ENCODE measurements around the gene EFHC1.

EFHC1 gene

GRCh38 chr6:52503323-52503747, 83.2 kb downstream of the EFHC1 start:
- DNase-seq (ENCODE audit: low spot score) = peak; percentile 6

GRCh38 chr6:52503851-52504781, 84.0 kb downstream of the EFHC1 start:
- peak; percentile 87 for DNase-seq (ENCODE audit: low spot score)

GRCh38 chr6:52504782-52505136, 84.6 kb downstream of the EFHC1 start:
- DNase-seq (ENCODE audit: low spot score) = peak; percentile 28

DNA sequence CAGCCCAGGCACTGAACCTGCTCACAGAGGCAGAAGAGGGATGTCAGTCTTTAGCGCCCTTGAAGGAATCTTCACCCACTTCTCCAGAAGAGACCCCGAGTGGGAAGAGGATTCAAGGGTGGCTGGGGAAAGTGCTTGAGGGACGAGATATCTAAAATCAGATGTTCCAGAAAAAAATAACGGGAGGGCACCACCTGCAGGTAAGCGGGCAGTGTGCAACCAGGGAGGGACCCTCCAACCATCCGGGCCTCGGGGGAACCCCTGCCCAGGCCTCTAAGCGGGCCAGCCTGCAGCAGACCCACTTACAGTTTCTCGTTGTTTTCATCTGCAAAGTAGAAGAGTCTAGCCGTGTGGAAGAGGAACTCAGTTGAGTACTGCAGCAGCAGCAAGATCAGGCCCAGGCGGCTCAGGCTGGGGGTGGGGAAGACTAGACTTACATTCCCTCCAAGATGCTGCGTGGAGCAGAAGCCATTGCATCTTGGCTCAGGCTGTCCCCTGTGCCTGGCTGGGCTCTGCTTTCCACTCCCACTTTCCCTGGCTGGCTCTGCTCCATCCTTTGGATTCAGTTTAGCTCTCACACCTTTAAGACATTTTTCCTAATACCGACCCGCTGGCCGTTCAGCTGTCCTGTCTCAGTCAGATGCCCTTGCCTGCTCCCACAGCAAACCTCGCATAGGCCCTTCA, 85.7 kb downstream of the EFHC1 start:
- DNase-seq (ENCODE audit: low spot score) = no peak

DNA sequence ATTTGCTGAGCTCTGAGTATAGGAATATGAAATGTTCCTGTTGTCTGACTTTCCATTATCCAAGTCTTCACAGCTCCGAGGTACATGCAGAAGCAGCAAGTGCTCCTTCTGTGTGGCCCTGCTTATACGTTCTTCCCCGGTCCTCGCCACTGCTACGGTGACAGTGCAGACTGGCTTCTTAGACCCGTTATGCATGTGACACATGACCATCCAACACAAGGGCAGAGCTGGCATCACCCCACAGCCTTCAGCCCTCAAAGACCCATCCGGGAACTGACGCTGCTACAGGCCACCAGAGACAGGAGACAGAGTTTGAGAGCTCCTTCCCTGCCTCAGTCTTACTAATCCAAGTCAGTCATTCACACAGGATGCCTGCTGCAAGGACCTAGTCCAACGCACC, 86.3 kb downstream of the EFHC1 start:
- no peak for DNase-seq (ENCODE audit: low spot score)

DNA sequence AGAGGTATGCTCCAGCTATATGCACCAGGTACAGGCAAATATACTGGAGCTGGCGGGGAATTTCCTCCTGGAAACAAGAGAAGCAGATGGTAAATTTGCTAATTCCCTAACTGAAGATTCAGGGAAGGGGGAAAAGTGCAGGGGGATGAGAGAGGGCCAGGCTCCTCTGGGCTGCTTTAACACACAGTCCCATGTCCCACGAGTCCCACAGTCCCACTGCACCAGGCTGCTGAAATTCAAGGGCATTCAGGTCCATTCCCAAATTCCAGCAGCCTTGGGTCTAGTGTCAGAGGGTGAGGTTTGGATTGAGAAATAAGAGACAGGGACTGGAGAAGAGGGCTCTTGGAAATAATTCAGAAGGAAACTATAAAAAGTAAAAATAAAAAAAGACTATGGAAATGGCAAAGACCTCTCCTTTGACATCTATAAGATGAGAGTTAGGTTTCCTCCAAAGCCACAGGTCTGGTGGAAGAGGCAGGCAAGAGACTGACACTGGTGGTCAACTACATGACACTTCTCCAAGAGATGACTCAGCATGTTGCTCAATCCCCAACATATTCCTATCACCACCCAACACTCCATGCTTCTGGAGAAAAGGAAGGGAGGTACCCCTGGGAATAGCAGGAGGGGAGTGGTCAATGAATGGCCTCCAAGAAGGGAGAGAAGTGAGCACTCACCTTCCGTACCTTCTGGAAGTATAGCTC, 87.6 kb downstream of the EFHC1 start:
- no peak for DNase-seq (ENCODE audit: low spot score)

DNA sequence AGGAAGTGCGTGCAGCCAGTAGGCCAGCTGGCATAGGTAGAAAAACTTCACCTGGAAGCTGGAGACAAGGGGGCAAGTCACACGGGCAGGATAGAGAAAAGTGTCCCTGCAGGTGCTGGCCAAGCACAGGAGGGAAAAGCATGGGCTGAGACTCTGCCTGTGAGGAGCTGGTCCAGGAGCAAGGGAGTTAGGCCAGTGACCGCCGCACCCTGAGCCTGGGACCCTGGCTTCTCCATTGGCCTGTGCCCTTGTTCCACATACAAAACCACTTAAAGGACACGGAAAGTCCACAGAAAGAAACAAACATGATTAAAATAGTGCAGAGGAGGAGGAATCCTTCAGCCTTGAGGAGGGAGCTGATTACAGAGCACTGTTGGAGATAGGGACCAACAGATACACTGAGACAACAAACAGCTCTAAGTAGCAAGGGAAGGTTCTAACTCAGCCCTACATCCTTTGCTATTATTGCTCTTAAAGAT, 88.2 kb downstream of the EFHC1 start:
- DNase-seq (ENCODE audit: low spot score) = no peak

GRCh38 chr6:52509281-52510212, 89.4 kb downstream of the EFHC1 start:
- no peak for DNase-seq (ENCODE audit: low spot score)

DNA sequence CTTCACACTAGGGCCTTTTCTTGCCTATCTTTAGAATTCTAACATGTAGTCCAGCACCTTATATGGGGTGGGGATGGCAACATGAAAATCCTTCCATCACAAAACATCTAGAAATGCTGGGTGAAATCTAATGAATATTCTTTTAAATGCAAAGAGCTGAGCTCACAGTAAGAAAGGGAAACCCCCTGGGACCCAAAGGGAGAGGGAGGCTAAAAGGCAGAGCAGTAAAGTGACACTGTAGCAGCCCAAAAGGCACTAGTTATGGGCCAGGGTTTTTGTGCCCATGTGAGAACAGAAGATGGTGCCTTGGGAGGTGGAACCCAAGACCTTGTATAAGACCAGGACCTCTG, 90.0 kb downstream of the EFHC1 start:
- DNase-seq (ENCODE audit: low spot score) = no peak

DNA sequence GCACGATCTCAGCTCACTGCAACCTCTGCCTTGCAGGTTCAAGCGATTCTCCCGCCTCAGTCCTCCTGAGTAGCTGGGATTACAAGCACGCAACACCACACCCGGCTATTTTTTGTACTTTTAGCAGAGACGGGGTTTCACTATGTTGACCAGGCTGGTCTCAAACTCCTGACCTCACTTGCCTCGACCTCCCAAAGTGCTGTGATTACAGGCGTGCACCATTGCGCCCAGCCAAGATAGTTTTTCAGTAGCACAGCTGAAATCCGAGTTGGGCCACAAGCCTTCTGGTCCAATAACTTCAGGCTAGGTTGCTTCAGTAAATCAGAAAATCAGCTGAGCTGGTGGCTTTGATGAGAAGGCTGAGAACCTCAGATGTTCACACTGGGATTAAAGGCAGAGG, 91.0 kb downstream of the EFHC1 start:
- DNase-seq (ENCODE audit: low spot score) = no peak

DNA sequence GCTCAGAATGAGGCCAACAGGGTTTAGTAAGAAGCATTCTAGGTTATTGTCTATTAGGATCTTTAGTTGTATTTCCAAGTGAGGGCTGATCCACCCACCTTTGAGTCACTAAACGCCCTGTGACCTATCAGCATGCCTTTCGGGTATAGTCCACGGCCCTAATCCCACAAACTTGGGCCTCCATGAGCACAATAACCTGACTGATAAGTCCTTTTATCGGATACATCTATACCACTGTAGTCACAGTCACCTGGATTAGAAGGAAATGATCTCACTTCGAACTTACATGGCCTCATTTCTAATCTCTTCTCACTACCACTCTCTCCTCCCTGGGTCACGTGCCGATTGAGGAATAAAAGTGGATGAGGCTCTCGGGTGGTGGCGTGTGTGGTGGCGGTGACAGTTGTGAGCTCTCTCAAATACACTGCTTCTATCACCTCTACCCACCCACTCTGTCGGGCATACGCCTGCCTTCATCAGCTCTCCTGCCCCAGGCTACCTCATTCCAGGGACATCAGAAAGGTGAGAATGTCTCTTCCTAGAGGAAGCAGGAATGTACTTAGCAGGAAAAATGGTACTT, 91.5 kb downstream of the EFHC1 start:
- DNase-seq (ENCODE audit: low spot score) = no peak

DNA sequence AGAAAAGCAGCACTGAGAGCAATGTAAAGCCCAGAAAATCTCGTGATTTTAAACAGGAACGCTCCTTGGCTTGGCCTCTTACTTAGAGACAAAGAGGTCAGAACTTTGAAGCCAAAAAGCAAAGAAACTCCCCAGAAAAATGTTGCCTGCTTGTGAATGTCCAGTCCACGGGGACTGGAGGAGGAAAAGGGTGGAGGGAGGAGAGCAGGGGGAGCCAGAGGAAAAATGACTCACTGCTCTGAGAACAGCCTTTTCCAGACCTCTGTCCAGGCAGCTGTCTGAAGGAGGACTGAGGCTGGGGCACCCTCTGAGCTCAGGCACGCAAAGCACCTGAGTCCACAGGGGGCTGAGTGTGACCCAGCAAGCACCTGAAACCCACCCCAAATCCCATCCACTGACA, 92.1 kb downstream of the EFHC1 start:
- DNase-seq (ENCODE audit: low spot score) = no peak

GRCh38 chr6:52513464-52513863, 93.3 kb downstream of the EFHC1 start:
- DNase-seq (ENCODE audit: low spot score) = no peak

DNA sequence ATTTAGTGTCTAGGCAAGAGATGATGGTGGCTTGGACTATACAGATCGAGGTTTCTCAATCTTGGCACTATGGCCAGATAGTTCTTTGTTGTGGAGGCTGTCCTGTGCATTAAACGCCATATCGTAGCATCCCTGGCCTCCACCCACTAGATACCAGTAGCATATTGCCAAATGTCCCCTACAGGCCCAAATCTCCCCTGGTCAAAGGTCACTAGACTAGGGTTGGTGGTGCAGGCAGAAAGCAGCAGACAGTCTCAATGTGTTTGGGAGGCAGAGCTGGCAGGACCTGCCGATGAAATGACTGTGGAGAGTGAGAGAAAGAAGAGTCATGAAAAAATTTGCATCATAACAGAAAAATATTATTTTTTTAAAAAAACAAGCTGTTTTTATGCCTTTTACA, 93.8 kb downstream of the EFHC1 start:
- DNase-seq (ENCODE audit: low spot score) = no peak

- DNase-seq (ENCODE audit: low spot score) = no peak
Measured at GRCh38 chr6:52514514-52514913, 94.4 kb downstream of the EFHC1 start.

- DNase-seq (ENCODE audit: low spot score) = no peak
Measured at GRCh38 chr6:52515219-52515960, 95.2 kb downstream of the EFHC1 start.

DNA sequence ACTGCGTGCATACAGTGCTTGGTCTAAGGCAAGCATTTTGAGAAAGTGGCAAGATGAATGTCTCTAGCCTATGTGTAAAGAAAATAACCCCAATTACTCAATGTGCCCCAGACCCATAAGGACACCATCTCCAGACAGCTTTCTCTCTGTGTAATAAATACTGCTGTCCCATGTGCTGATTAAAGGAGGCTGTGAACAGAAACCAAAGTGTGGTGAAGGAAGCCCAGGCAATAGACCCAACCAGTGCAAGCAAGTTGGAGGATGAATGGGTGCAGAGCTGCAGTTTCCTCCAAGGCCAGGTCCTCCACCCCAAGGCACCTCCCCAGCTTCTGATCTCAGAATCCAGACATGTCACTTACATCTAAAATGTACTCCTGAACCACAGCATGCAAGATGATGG, 96.1 kb downstream of the EFHC1 start:
- no peak for DNase-seq (ENCODE audit: low spot score)

GRCh38 chr6:52516943-52517342, 96.8 kb downstream of the EFHC1 start:
- DNase-seq (ENCODE audit: low spot score) = no peak

DNA sequence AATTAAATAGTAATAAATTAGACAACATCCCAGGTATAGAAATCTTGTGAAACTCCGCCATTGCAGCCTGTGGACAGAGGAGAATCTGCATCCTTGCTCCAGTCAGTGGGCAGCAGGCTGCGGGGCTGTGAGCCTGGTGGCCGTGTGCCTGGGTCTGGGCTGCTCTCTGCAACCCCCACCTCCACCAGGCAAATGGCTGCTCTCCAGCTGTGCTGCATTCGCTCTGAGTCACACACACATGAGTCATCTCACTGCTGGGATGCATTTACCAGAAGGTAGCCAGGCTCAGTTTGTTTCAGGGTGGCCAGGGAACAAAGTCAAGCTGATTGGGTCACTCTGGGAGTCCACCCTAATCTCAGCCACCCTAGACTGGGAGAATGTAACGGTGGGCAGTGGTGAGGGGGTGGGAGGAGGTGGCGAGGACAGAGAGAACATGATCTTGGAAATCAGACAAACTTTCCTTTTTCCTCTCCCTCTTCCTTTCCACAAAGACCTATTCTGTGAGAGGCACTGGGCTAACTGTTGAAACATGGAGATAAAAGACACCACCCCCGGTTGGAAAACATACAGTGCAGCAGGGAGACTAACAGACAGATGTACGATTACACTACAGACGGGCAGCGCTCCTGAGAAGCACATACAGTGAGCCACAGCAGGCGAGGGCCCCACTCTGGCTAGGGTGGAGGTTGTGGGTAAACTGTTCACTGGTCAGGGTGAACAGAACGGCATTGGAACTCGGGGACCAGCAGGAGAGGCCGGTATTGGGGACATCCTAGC, 97.5 kb downstream of the EFHC1 start:
- DNase-seq (ENCODE audit: low spot score) = peak; percentile 46
